K562 (cell line): ENCODE results near the gene USP32. TPM values are rescaled to one million over a fixed set of nuclear protein-coding genes. Genes with fewer than 3 reads are reported as not detected.
"Not testable (repeated sequence)": the region's sequence is repeated elsewhere in the genome, so short reads cannot be mapped to it uniquely, and the experiment has no call there.

ENCODE experiments used
- ATAC-seq: fragments of 200-7000 bp; cut with Tn5 transposase; 3 replicates; pipeline ENCODE4 v1.9.1; 2020; ENCODE audit warnings: moderate library complexity
- BruUV-seq: library from RNA; stranded (reverse); fragments of 400-500 nt; replicated peaks from 2 replicates; lab custom pipeline; 2021; lab: Mats Ljungman, UMichigan
- CTCF ChIA-PET: fragments of 300-600 bp; formaldehyde crosslinking; extraction: SDS; loops from one replicate; lab custom pipeline; 2021; ENCODE audit warnings: low intra/inter-chr PET ratio; lab: Yijun Ruan, JAX
- POLR2A ChIA-PET: fragments of 300-600, 350-650 bp; sonication (Branson Sonifier 250); formaldehyde crosslinking; extraction: SDS; loops from one replicate; lab custom pipeline; 2021; ENCODE audit warnings: antibody characterized with exemption, inconsistent platforms; lab: Yijun Ruan, JAX
- DNase-seq, 4 experiments: peaks; one replicate each; pipeline versions ENCODE4 v3.0.0 to v3.0.0-alpha.2; 2011 to 2018; ENCODE audit warnings: low spot score in 3 of 4, mixed read lengths in 3 of 4; ENCODE audit errors: extremely low read depth in 1 of 4
- FAIRE-seq: peaks from 2 replicates; lab custom pipeline; 2011; peaks lifted over from hg19 to GRCh38; lab: Jason Lieb, UNC
- H2AFZ ChIP-seq: 2 replicates; pipeline ENCODE4 v1.6.0; 2011; ENCODE audit warnings: low read depth, low read length, control low read depth, inconsistent platforms
- H3K27ac ChIP-seq: fragments of 200-600 bp; 3 replicates; pipeline ENCODE4 v1.8.0; 2011; ENCODE audit warnings: low read depth, mild to moderate bottlenecking, control low read depth, inconsistent platforms, low read length, moderate library complexity, mixed read lengths; ENCODE audit errors: extremely low read depth
- H3K27me3 ChIP-seq, 2 experiments: fragments of 300-600 bp in 1 of 2; 2 replicates in 1 of 2; 3 replicates in 1 of 2; pipeline versions ENCODE4 v1.6.0 to v1.8.0; 2011; ENCODE audit warnings: inconsistent platforms in 2 of 2, low read length in 2 of 2, mild to moderate bottlenecking in 1 of 2, mixed read lengths in 1 of 2, moderate library complexity in 1 of 2; ENCODE audit not compliant: control insufficient read depth in 2 of 2, insufficient read depth in 2 of 2
- H3K36me3 ChIP-seq: fragments of 300-600 bp; 3 replicates; pipeline ENCODE4 v1.8.0; 2011; ENCODE audit warnings: mild to moderate bottlenecking, low read length, inconsistent platforms; ENCODE audit not compliant: control insufficient read depth, insufficient read depth
- H3K4me1 ChIP-seq, 2 experiments: fragments of 200-600 bp in 1 of 2; replicated peaks in 1 of 2; 2 replicates in 1 of 2; 3 replicates in 1 of 2; pipeline versions ENCODE4 v1.5.1 to v1.8.0; 2011; ENCODE audit warnings: inconsistent platforms in 2 of 2, low read length in 2 of 2, mild to moderate bottlenecking in 1 of 2, mixed read lengths in 1 of 2, moderate library complexity in 1 of 2; ENCODE audit not compliant: control insufficient read depth in 2 of 2, insufficient read depth in 2 of 2
- H3K4me2 ChIP-seq: 2 replicates; pipeline ENCODE4 v1.6.1; 2011; ENCODE audit warnings: low read length, control low read depth, inconsistent platforms, mixed read lengths; ENCODE audit not compliant: insufficient read depth
- H3K4me3 ChIP-seq: fragments of 200-600 bp; sonication (generic), shearing (Covaris generic); 2 replicates; pipeline ENCODE4 v1.5.1; 2016; ENCODE audit warnings: control low read depth, inconsistent platforms
- H3K79me2 ChIP-seq: fragments of 200-600 bp; 3 replicates; pipeline ENCODE4 v1.8.0; 2011; ENCODE audit warnings: low read length, inconsistent platforms; ENCODE audit not compliant: control insufficient read depth, insufficient read depth
- H3K9ac ChIP-seq, 2 experiments: 2 replicates each; pipeline versions ENCODE4 v1.6.0 to v1.6.1; 2011; ENCODE audit warnings: low read depth in 2 of 2, low read length in 2 of 2, control low read depth in 1 of 2, inconsistent platforms in 1 of 2, mild to moderate bottlenecking in 1 of 2, mixed read lengths in 1 of 2; ENCODE audit not compliant: insufficient read depth in 1 of 2
- H3K9me1 ChIP-seq: one replicate; pipeline ENCODE4 v1.6.0; 2011; ENCODE audit warnings: inconsistent platforms, mild to moderate bottlenecking, low read length, moderate library complexity; ENCODE audit not compliant: control insufficient read depth, insufficient read depth
- H3K9me3 ChIP-seq: replicated peaks from 2 replicates; pipeline ENCODE4 v1.5.1; 2011; ENCODE audit warnings: low read depth, low read length, inconsistent platforms; ENCODE audit not compliant: control insufficient read depth, insufficient read depth
- H4K20me1 ChIP-seq: replicated peaks from 2 replicates; pipeline ENCODE4 v1.6.1; 2011; ENCODE audit warnings: low read length, inconsistent platforms, mixed read lengths; ENCODE audit not compliant: control insufficient read depth, insufficient read depth
- WGBS: fragments of 100-300 bp; shearing (Covaris generic); methylation state at CpG from one replicate; pipeline ENCODE4 v1.1.6; 2016; ENCODE audit warnings: low coverage, mixed read lengths; ENCODE audit not compliant: insufficient coverage; ENCODE audit errors: missing lambda C conversion rate; 5-methylcytosine and 5-hydroxymethylcytosine counted together
- in situ Hi-C: fragments of 300-500 bp; cut with MboI; formaldehyde crosslinking; loops from 4 replicates; pipeline ENCODE4 v1.15.0; 2018; ENCODE audit warnings: inconsistent platforms, mixed read lengths
- intact Hi-C: fragments of 100-400 bp; cut with micrococcal nuclease; formaldehyde crosslinking; loops from 2 replicates; pipeline ENCODE4 v1.14.2; 2022
- polyA plus RNA-seq, 8 experiments: library from polyadenylated mRNA; depleted of rRNA in 4 of 8; stranded (reverse) in 5 of 8; unstranded in 3 of 8; fragments of >200 nt; fragmentation: Nextera tagmentation in 2 of 8; fragmentation: Illumina TruSeq in 1 of 8; extraction: Ambion mirVana in 2 of 8; extraction: Trizol in 1 of 8; gene quantifications; 2 replicates each; pipeline versions ENCODE4 v1.2.1 to v1.2.3, GENCODE V29; 2011 to 2014; ENCODE audit warnings: inconsistent platforms in 1 of 8, missing spikeins in 1 of 8
- total RNA-seq, 7 experiments: library from RNA; depleted of rRNA in 6 of 7; stranded (reverse); fragments of >200 nt in 6 of 7; fragmentation: Illumina TruSeq in 2 of 7; extraction: Trizol in 2 of 7; gene quantifications; 2 replicates each; pipeline versions ENCODE4 v1.2.1 to v1.2.3, GENCODE V29; 2011 to 2021; ENCODE audit warnings: low replicate concordance in 1 of 7
- TF ChIP-seq, protein P1 (sequence below), 3 experiments: fragments of 200-800 bp in 1 of 3; fragments of 250-450 bp in 1 of 3; fragments of 450-650 bp in 1 of 3; sonication (Bioruptor Pico) in 1 of 3; sonication (Bioruptor generic) in 1 of 3; formaldehyde crosslinking in 1 of 3; IDR thresholded peaks; 2 replicates each; pipeline versions ENCODE4 v1.6.1 to v1.8.0; 2016 to 2022; ENCODE audit warnings: mild to moderate bottlenecking in 2 of 3, missing genetic modification characterization in 2 of 3, missing compliant biosample characterization in 1 of 3, moderate library complexity in 1 of 3

USP32 gene
- total and polyA plus RNA-seq, 9 of the 15 experiments (the other 6 are each of a cell fraction or from before 2014, with no cell fraction given), result 18.0 to 69.3 (median 47.1) TPM

DNA sequence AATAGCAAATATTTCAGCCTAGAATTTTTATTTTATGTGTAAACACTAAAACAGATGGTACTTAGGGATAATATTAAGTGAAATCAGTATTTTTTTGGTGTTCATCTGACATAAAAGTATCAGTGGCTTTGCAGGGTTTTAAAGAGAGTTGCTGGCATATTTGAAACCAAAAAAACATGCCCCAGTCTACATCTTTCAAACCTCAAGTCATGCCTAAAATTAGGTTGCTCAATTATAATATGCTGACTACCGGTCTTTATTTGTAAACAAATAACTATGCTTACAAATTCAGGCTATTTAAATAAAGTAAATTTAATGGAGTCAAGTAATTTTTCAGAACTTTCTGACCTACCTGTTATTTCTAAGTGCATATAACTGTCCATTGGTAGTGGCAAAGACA is 183.6 kb downstream of the USP32 start:
- TF ChIP-seq, protein P1, sequence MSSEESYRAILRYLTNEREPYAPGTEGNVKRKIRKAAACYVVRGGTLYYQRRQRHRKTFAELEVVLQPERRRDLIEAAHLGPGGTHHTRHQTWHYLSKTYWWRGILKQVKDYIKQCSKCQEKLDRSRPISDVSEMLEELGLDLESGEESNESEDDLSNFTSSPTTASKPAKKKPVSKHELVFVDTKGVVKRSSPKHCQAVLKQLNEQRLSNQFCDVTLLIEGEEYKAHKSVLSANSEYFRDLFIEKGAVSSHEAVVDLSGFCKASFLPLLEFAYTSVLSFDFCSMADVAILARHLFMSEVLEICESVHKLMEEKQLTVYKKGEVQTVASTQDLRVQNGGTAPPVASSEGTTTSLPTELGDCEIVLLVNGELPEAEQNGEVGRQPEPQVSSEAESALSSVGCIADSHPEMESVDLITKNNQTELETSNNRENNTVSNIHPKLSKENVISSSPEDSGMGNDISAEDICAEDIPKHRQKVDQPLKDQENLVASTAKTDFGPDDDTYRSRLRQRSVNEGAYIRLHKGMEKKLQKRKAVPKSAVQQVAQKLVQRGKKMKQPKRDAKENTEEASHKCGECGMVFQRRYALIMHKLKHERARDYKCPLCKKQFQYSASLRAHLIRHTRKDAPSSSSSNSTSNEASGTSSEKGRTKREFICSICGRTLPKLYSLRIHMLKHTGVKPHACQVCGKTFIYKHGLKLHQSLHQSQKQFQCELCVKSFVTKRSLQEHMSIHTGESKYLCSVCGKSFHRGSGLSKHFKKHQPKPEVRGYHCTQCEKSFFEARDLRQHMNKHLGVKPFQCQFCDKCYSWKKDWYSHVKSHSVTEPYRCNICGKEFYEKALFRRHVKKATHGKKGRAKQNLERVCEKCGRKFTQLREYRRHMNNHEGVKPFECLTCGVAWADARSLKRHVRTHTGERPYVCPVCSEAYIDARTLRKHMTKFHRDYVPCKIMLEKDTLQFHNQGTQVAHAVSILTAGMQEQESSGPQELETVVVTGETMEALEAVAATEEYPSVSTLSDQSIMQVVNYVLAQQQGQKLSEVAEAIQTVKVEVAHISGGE (CRISPR knock-in tag; IDR thresholded peaks at IDR 0.05), result peak in 1 of 3 experiments; percentile 52; a peak in 1 of 6 replicates
- DNase-seq, H4K20me1 ChIP-seq, H3K9me1 ChIP-seq, H3K79me2 ChIP-seq, H2AFZ ChIP-seq, H3K27me3 ChIP-seq, H3K9ac ChIP-seq, H3K4me2 ChIP-seq, intact Hi-C loops, H3K4me1 ChIP-seq, POLR2A ChIA-PET, in situ Hi-C loops, H3K9me3 ChIP-seq, CTCF ChIA-PET, ATAC-seq, BruUV-seq, H3K27ac ChIP-seq, H3K4me3 ChIP-seq, FAIRE-seq: not testable (repeated sequence)
- 86% methylated on average over 1 of the region's 1 CpG for WGBS
- peaks cover 21% of the 10 kb centered on the region; the same call in 2 of the 3 replicates for H3K36me3 ChIP-seq
